Frontal cortex (tissue), 4 donors: ENCODE measurements around the gene RETSAT. TPM values are rescaled to one million over a fixed set of nuclear protein-coding genes. Genes with fewer than 3 reads are reported as not detected.
"Not testable (repeated sequence)": the region's sequence is repeated elsewhere in the genome, so short reads cannot be mapped to it uniquely, and the experiment has no call there.

ENCODE experiments used
- DNase-seq, 2 donors: peaks; one replicate each; pipeline ENCODE4 v3.0.0; 2012; ENCODE audit warnings: low spot score in 2 of 2
- FAIRE-seq: peaks from 2 replicates; lab custom pipeline; 2012; peaks lifted over from hg19 to GRCh38; lab: Jason Lieb, UNC
- total RNA-seq: library from RNA; depleted of rRNA; stranded (reverse); fragments of >200 nt; gene quantifications from one replicate; pipeline ENCODE4 v1.2.3, GENCODE V29; 2014
- donor health status: control.
- donor health status: control.
- donor health status: control.

Gene RETSAT
- total RNA-seq, 1 donor from 2014 or later = 11.8 TPM

DNA sequence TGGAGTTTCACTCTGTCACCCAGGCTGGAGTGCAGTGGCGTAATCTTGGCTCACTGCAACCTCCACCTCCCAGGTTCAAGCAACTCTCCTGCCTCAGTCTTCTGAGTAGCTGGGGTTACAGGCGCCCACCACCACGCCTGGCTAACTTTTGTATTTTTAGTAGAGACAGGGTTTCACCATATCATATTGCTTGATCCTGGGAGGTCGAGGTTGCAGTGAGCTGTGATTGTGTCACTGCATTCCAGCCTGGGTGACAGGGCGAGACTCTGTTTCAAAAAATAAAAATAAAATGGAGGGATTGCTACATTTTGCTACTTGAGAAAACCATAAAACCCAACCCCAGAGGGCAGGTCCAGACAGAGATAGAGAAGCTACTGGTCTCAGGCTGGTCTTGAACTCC lies 28.8 kb upstream of the RETSAT start:
- not testable (repeated sequence) for FAIRE-seq, DNase-seq

DNA sequence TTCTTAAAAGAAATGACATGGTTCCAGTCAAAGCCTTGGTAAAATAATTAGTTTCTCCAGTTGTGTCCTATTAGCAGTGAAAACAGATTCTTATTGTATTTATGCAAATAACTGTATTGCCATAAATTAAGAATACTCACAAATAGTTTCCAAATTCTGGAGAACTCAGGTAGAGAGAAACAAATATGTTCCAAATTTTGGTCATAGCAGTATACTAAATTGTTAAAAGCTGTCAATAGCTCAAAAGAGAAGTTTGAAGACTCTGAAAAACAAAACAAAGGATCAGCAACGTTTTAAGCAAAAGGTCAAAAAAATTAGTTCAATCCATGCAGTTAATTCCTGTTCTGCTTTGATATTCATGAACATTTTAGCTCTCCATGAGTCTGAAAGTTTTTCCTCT lies 25.7 kb upstream of the RETSAT start:
- FAIRE-seq (no peak), DNase-seq (no peak)

DNA sequence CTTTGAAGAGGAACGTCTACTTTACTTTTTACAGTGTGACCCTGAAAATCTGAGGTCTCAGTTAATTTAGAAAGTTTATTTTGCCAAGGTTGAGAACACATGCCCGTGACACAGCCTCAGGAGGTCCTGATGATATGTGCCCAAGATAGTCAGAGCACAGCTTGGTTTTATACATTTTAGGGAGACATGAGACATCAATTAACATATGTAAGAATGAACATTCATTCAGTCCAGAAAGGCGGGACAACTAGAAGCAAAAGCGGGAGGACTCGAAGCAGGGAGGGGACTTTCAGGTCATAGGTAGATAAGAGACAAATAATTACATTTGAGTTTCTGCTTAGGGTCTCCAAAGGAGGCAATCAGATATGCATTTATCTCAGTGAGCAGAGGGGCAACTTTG lies 23.9 kb upstream of the RETSAT start:
- no peak for DNase-seq

DNA sequence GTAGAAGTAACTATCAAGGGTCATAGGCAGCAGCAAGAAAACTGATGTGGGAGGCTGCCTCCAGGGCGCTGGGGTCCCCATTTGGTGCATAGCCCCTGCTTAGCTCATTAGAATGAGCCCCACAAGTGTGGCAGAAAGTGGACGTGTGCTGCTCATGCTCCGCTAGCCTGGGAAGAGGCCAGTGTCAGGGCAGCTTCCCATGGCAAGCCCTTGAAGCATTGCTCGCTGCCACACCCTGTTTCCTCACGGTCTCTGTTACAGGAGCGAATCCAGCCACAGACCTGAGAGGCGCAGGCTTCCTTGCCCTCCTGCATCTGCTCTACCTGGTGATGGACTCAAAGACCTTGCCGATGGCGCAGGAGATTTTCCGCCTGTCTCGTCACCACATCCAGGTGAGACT lies 22.8 kb upstream of the RETSAT start:
- no peak for FAIRE-seq

More for the DNA sequence above, 23.9 kb upstream of the RETSAT start:
- no peak for FAIRE-seq

DNA sequence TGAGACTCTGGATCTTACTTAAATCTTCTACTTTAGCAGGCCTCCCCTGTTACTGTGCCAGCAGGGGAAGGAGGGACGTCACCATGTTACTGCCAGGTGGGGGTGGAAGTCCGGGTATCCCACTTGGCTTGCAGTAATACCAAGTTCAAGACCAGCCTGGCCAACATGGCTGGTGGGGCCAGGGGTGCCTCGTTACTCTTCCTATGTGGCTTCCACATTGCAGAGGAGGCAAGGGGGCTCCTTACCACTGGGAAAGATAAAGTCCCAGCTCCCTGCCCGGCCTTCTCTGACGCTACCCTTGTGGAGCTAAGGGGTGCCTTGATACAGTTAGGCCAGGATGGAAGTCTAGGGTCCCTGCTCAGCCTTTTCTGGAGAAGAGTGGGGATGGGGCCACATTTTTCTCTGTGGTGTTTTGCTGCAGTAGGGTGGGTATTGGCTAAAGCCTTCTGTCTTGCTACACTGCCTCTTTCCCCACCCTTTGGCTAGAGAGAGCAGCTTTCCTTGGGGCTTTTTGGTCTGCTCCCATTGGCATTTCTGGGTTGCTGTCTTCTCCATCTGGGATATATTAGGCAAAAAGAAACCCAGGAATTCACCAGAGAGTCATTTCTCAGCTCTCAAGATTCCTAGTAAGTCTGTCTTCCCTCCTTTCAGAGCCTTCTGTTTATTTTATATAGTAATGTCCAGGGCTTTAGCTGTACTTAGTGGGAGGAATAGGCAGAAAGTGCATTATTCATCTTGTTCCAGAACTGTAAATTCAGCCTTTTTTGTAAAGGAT lies 22.1 kb upstream of the RETSAT start:
- DNase-seq (no peak), FAIRE-seq (no peak)

More for the DNA sequence above, 22.8 kb upstream of the RETSAT start:
- DNase-seq = no peak

DNA sequence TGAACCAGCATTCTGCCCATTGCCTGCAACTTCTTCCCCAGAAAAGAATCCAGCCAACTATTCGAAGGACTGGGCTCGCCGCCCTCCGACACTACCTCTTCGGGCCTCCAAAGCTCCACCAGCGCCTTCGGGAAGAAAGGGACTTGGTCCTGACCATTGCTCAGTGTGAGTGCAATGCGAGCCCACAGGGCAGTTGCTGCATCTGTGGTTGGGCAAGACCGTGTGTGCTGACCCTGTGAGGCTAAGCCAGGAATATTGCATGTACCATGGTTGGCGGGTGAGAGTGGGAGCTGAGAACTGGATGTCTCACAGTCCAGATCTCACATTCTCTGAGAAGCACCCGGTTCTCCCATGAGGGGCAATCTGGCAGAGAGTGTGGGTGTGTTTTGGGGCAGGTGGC lies 16.7 kb upstream of the RETSAT start:
- DNase-seq = no peak
- FAIRE-seq = no peak

DNA sequence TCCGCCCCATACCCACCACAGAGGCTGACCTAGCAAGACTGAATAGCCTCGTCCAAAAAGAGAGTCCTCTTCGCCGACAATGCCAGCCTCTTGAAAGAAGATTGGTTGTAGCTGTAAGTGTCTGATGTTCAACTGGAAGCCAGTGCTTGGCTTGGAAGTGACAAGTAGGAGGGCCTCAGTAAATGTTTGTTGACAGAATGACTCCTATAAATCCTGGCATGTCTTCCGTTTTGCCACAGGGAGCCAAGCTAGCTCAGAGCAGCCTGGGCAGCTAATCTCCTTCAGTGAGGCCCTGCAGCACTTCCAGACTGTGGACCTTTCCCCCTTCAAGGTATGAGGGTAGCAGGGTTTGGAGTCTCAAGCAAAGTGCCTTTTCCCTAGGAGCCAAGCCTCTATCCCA lies 15.2 kb upstream of the RETSAT start:
- DNase-seq (no peak), FAIRE-seq (no peak)

DNA sequence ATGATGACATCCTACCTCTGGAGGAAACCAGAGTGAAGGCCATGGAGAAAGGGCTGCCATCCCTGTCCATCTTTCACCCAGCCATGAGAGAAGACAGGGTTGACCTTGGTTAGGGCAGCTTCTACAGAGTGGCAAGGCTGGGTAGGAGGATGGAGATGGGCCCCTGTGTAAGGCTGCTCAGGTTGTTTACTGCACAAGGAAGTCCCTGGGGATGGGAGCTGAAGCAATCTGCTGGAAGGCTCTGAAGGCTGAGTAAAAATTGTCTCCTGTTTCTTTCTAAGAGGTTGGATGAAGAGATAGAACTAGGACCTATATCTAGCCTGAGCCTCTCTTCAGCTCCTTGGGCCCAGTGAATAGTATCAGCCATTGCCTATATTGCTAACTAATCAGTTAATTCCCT lies 14.6 kb upstream of the RETSAT start:
- DNase-seq = no peak
- no peak for FAIRE-seq

DNA sequence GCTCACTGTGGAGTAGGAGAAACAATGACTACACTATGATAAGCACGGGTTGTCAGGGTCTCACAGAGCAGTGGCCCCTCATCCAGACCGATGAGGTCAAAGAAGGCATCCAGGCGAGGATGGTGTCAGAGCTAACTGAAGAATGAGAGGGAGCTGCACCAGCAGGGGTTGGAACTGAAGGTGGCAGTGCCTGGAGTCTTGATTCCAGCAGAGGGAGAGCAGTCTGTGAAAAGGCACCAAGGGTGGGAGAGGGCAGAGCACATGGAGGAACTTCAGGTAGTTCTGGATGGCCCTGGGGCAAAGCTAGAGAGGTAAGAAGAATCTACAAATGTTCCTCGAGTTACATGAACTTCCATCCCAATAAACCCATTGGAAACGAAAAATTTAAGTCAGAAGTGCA lies 12.9 kb upstream of the RETSAT start:
- FAIRE-seq (no peak), DNase-seq (no peak)

DNA sequence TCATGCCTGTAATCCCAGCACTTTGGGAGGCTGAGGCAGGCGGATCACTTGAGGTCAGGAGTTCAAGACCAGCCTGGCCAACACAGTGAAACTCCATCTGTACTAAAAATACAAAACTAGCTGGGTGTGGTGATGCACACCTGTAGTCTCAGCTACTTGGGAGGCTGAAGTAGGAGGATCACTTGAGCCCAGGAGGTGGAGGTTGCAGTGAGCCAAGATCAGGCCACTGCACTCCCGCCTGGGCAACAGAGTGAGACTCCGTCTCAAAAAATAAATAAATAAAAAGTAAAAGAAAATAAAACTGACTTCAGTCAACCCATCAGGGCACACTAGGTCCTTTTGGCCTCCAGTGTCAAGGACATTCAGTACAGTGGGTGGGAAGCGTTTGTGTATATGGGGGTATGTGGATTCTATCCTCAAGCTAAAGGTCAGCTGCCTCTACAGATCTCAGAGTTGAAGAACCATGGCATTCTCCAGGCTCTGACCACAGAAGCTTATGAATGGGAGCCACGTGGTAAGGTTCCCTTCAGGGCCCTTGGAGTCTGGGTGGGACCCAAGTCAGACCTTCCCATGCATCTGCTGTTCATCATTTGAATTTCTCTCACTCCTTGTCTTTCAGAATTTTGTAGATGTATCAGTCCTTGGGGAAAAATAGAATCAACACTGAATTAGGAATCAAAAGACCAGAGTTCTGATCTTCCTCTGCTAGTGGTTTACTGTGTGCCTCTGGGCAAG lies 8.5 kb upstream of the RETSAT start:
- not testable (repeated sequence) for DNase-seq, FAIRE-seq

DNA sequence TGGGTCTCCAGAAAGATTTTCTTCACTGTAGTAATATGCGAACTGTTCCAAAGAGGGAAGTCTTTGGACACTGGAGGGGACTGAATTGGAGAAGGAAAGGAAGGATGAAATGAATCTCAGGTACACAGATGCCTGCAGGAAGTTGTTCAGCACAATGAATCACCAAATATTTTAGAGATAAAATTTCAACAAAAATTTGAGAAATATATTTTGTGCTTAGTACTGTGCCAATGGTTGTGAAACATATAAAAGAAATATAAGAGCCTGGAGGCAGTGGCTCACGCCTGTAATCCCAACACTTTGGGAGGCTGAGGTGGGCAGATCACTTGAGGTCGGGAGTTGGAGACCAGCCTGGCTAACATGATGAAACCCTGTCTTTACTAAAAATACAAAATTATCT lies 3.4 kb upstream of the RETSAT start:
- no peak for FAIRE-seq
- DNase-seq = no peak

DNA sequence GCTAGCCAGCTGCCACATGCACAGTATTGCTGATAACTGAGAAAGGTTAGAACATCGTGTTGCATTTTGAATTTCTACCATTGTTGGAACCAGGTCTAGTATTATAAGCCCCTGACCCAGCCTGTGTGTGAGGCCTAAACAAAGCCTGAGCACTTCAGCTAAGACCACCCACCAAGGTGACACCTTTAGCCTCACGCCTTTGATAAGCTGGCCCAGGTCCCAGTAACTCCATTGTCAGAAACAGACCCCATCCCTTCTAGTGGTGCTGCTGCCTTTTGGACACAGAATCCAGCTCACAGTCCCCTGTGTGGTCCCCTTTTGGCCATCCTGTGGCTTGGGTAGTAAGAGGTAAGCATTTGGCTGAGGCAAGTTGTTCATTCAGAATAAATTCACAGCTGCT lies 1.9 kb upstream of the RETSAT start:
- FAIRE-seq (no peak), DNase-seq (no peak)

DNA sequence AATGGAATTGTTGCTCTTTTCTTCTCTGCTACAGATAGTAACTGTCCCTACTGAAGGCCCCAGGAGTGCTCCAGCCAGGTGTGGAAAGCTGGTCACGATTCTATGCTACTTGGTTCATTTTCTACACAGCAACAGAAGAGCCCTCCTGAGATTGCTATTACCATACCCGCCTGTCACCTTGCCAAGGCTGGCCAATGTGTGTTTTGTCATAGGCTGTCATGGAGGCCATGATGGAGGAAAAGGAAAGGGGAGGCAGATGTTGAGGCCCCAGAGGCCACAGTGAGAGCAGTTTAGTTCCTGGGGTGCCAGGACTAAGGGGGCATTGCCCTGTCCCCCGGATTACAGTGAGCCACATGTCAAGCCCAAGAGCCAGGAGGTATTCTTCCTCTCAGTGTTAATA lies 1.2 kb upstream of the RETSAT start:
- FAIRE-seq = no peak

DNA sequence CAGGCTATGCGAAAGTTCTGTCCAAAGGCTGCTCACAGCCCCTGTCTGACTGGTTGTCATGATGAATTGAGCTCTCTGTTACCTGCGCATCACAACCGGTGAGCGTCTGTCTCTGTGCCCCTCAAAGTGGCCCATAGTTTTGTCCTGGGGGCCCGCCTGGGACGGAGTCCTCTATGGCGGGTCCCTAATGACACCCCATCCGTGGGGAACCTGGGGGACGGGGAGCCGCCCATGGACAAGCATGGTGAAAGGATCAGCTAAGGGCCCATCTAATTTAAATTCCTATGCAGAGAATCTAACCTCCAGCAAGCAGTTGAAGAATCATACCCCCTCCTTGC lies 714 bp upstream of the RETSAT start:
- DNase-seq (no peak), FAIRE-seq (no peak)

More for the DNA sequence above, 1.2 kb upstream of the RETSAT start:
- DNase-seq = no peak

DNA sequence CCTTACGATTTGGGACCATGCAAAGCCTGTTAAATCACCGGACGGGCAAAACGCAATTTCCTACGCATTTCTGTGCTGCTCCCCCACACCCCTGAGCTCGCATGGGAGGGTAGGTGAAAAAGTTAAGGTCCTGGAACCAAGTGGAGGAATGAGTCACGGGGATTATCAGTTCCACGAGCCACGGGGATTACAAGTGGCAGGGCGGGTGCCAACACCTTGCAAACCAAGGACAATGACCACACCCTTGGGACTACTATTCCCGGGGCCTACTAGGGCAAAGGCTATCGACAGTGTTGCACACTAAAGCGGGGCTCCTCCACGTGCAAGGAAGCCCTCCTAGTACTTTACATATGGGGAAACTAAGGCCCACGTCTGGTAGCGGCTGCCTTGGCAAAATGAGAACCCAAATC lies 447 bp downstream of the RETSAT start:
- no peak for DNase-seq
- no peak for FAIRE-seq

DNA sequence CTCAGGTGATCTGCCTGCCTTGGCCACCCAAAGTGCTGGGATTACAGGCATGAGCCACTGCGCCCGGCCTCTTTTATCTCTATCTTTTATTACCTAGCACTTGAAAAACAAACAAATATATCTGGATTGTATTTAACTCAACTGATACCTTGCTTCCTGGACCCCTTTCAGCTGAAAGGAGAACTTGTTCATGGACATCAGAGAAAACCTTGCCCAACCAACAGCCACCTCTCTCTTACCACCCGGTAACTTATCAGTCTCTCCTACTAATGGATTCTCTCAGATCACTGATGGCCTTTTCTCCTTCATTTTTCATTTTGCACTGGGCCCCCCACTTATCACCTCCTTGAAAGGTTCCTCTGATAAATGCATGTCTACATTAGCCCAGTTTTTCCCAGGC lies 6.7 kb downstream of the RETSAT start:
- FAIRE-seq = no peak
- no peak for DNase-seq

DNA sequence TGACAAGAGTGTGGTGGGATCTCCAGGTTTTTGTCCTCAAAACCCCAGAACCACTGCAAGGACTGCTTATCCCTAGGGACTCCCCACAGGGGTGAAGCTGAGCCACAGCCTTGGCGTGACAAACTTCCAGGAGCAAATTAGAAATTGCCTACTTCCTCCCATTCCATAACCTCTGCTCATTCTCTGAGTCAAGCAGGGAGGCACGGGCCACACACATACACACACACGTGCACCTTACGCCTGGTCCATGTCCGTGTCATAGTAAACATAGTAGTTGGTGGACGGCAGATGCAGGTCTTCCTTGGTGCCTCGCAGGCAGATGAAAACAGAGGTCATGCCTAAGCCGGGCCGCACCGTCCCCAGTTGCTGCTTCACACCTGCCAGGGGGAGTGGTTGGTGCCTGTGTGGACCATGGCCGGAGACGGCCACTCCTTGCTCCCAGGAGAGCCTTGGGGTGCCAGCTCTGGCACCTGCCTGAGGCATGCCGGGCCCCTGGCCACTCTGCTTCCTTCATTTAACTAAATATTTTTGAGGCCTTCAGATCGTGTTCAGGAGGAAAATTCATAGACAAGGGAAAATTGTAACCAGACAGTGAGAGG lies 9.9 kb downstream of the RETSAT start:
- DNase-seq = no peak
- no peak for FAIRE-seq

DNA sequence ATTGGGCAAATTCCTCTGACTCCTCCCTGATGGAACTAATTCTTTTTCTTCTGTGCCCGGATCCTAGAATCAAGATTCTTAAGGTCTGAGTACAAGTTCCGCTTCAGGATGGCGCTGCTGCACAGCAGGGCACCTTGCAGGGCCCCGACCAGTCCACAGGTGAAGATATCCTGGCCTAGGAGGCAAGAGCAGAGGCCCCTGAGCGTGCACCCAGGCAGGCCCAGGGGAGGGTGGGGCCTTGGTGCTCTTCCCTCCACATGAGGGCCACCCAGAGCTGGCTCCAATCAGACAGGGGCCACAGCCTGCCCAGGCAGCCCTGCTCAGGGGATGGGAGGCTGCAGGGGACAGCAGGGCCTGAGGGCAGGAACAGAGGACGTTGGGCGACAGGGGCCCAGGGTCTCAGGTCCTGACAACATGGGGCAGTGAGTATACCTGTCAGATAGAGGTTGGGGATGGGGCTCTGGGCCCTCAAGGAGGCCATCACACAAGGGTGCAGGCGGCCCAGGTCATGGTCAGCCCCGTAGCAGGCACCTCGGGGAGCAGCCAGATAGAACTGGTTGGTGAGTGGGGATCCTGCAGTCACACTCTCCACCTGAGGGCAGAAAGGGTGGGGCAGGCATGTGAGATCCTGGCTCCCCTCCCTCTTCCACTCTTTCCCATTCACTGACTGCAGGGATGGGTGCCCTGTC lies 11.0 kb downstream of the RETSAT start:
- not testable (repeated sequence) for DNase-seq, FAIRE-seq

DNA sequence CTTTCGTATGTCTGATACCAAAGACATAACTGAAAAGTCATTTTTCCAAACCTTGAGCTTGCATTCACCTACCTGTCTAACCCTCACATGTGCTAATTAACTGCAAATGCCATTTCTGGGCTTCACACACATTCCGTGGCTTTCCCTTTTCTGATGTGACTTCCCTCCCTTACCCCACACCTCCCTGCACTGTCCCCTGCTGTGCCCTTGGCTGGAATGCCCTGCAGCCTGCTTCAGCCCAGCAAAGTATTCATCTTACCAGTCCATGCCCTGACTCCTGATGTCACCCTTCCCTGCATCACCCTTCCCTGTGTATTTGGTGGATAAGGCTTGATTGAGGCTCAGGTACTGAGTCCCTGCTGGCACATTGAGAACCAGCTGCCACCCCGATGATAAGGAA lies 12.2 kb downstream of the RETSAT start:
- no peak for DNase-seq
- no peak for FAIRE-seq

DNA sequence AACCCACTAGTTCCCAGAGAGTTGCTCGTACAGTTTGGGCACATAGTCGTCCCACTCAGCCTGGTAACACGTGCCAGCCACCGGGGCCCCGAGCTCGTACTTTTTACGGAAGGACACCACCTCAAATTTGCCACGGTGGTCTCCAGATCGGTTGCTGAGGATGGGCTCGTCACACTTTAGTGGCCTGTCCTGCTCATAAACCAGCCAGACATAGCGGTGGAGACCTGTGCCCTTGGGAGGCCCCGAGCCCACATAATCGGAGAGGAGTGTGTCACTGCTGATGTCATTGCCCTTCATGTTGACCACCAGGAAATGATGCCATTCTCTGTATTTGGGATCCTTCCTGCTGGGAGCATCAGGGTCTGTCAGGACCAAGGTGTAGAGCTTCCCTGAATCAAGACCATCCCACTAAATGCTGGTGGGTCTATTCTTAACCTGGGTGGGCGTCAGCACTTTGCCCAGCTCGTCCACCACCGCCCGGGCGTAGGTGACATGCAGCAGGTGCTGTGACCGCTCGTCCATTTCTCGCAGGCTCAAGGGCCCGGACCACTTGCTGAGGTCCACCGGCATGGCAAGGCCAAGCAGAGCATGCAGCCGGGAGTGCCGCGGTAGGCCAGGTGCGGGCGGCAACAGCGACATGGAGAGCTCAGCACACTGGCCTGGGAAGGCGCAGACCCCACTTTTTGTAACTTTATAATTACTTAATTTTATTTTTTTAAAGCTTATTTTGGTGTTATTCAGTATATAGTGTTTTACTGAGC lies 12.9 kb downstream of the RETSAT start:
- FAIRE-seq (no peak), DNase-seq (no peak)
